Neutrophil (primary cell): Measurements from ENCODE around the gene IL7R.

Experiments used
- H3K27ac ChIP-seq: fragments of 200-600 bp; sonication (generic); 2 replicates; pipeline ENCODE4 v1.5.1; 2016; ENCODE audit warnings: mild to moderate bottlenecking, moderate library complexity
- H3K27me3 ChIP-seq: fragments of 200-600 bp; sonication (generic); 2 replicates; pipeline ENCODE4 v1.6.0; 2016; ENCODE audit warnings: mild to moderate bottlenecking
- H3K36me3 ChIP-seq: fragments of 200-600 bp; sonication (generic); 2 replicates; pipeline ENCODE4 v1.5.1; 2017
- H3K4me1 ChIP-seq, 2 experiments: fragments of 200-600 bp in 1 of 2; sonication (generic) in 1 of 2; 1 replicate in 1 of 2; 2 replicates in 1 of 2; pipeline versions ENCODE4 v1.5.1 to v1.6.1; 2013 to 2016; ENCODE audit warnings: low read depth in 1 of 2, low read length in 1 of 2, mild to moderate bottlenecking in 1 of 2, moderate library complexity in 1 of 2; ENCODE audit not compliant: control insufficient read depth in 1 of 2, insufficient read depth in 1 of 2
- H3K4me3 ChIP-seq, 2 experiments: fragments of 200-600 bp in 1 of 2; sonication (generic) in 1 of 2; 1 replicate in 1 of 2; 2 replicates in 1 of 2; pipeline ENCODE4 v1.5.1; 2013 to 2016; ENCODE audit warnings: low read depth in 1 of 2, low read length in 1 of 2, mild to moderate bottlenecking in 1 of 2, moderate library complexity in 1 of 2
- H3K9me3 ChIP-seq: fragments of 200-600 bp; sonication (generic); 2 replicates; pipeline ENCODE4 v1.5.1; 2016
- CTCF ChIP-seq: fragments of 200-600 bp; sonication (generic); IDR thresholded peaks from 2 replicates; pipeline ENCODE4 v1.5.1; 2016; ENCODE audit warnings: antibody characterized with exemption

The IL7R gene

GRCh38 chr5:35904443-35905132 is 47.9 kb downstream of the IL7R start:
- Histone ChIP-seq H3K4me1 (no peaks in the 10 kb centered on the region), H3K4me3 (no peak overlapping the region), H3K9me3 (no peaks in the 10 kb centered on the region), H3K27me3 (no peaks in the 10 kb centered on the region), H3K36me3 (no peaks in the 10 kb centered on the region), H3K27ac (no peak overlapping the region)
- no peak for TF ChIP-seq CTCF

- no peak for TF ChIP-seq CTCF
- Histone ChIP-seq H3K27ac (no peak overlapping the region), H3K9me3 (no peaks in the 10 kb centered on the region), H3K27me3 (no peaks in the 10 kb centered on the region), H3K36me3 (no peaks in the 10 kb centered on the region), H3K4me3 (no peak overlapping the region), H3K4me1 (no peaks in the 10 kb centered on the region)
These were observed 51.5 kb downstream of the IL7R start for GRCh38 chr5:35908228-35908627.

GRCh38 chr5:35908814-35909213 is 52.1 kb downstream of the IL7R start:
- Histone ChIP-seq H3K4me3 (no peak overlapping the region), H3K27me3 (no peaks in the 10 kb centered on the region), H3K36me3 (no peaks in the 10 kb centered on the region), H3K4me1 (no peaks in the 10 kb centered on the region), H3K9me3 (no peaks in the 10 kb centered on the region), H3K27ac (no peak overlapping the region)
- TF ChIP-seq CTCF = no peak

GRCh38 chr5:35919191-35919590 is 62.5 kb downstream of the IL7R start:
- TF ChIP-seq CTCF = no peak
- H3K27me3 ChIP-seq = peaks cover 14% of the 10 kb centered on the region
- H3K4me3 ChIP-seq = no peak overlapping the region
- H3K4me1 ChIP-seq = no peaks in the 10 kb centered on the region
- no peak overlapping the region for H3K27ac ChIP-seq
- no peaks in the 10 kb centered on the region for H3K9me3 ChIP-seq
- no peaks in the 10 kb centered on the region for H3K36me3 ChIP-seq

GRCh38 chr5:35920890-35921289 is 64.2 kb downstream of the IL7R start:
- H3K9me3 ChIP-seq = no peaks in the 10 kb centered on the region
- H3K27me3 ChIP-seq = peaks cover 31% of the 10 kb centered on the region
- H3K27ac ChIP-seq = no peak overlapping the region
- H3K36me3 ChIP-seq = no peaks in the 10 kb centered on the region
- no peak overlapping the region for H3K4me3 ChIP-seq
- H3K4me1 ChIP-seq = no peaks in the 10 kb centered on the region
- no peak for TF ChIP-seq CTCF

GRCh38 chr5:35921930-35922329 is 65.2 kb downstream of the IL7R start:
- TF ChIP-seq CTCF = no peak
- H3K27ac ChIP-seq = no peak overlapping the region
- no peaks in the 10 kb centered on the region for H3K36me3 ChIP-seq
- H3K9me3 ChIP-seq = no peaks in the 10 kb centered on the region
- H3K4me3 ChIP-seq = no peak overlapping the region
- peaks cover 31% of the 10 kb centered on the region for H3K27me3 ChIP-seq
- no peaks in the 10 kb centered on the region for H3K4me1 ChIP-seq
